Neural cell (in vitro differentiated cells): ENCODE data around the gene SIL1.

ENCODE experiments used
- EP300 ChIP-seq: fragments of 450-650 bp; conservative IDR thresholded peaks from 2 replicates; pipeline ENCODE4 v1.6.1; 2014; ENCODE audit warnings: antibody characterized with exemption, mild to moderate bottlenecking, moderate library complexity; ENCODE audit not compliant: poor library complexity, severe bottlenecking
- EZH2 ChIP-seq: fragments of 200-600, 300-800 bp; shearing (Covaris generic), sonication (generic); IDR thresholded peaks from 2 replicates; pipeline ENCODE4 v1.6.1; 2014; ENCODE audit warnings: antibody characterized with exemption, low read length, borderline replicate concordance, mild to moderate bottlenecking; ENCODE audit not compliant: insufficient read depth, poor library complexity, severe bottlenecking
- TF ChIP-seq, protein P1 (sequence below): fragments of 450-650 bp; IDR thresholded peaks from 2 replicates; pipeline ENCODE4 v1.5.1; 2014; ENCODE audit warnings: antibody characterized with exemption, mild to moderate bottlenecking, moderate library complexity; ENCODE audit not compliant: poor library complexity, severe bottlenecking

DNA sequence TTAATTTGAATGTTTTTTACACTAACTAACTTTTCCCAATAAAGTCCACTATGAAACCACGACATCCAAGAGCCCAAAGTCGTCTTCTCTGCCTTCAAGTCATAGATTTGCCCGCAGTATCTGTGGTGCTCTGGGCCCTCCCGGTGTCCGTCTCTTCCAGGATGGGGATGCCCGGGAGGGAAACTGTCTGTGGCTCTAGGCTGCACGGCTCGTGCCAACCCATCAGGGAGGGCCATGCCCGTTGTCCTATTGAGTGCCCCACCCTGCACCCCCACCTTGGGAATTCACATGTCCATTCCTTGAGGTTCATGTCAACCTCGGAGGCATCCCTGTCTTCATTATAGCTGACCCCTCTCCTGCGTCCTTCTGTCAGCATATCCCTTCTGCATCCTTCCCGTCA, 263.2 kb downstream of the SIL1 start:
- TF ChIP-seq, protein P1, sequence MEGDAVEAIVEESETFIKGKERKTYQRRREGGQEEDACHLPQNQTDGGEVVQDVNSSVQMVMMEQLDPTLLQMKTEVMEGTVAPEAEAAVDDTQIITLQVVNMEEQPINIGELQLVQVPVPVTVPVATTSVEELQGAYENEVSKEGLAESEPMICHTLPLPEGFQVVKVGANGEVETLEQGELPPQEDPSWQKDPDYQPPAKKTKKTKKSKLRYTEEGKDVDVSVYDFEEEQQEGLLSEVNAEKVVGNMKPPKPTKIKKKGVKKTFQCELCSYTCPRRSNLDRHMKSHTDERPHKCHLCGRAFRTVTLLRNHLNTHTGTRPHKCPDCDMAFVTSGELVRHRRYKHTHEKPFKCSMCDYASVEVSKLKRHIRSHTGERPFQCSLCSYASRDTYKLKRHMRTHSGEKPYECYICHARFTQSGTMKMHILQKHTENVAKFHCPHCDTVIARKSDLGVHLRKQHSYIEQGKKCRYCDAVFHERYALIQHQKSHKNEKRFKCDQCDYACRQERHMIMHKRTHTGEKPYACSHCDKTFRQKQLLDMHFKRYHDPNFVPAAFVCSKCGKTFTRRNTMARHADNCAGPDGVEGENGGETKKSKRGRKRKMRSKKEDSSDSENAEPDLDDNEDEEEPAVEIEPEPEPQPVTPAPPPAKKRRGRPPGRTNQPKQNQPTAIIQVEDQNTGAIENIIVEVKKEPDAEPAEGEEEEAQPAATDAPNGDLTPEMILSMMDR, result no peak
- TF ChIP-seq EP300 (no peak), EZH2 (no peak)
